Stimulated activated naive CD4-positive, alpha-beta T cell (primary cell): ENCODE results near the gene FMR1.

ENCODE experiments used
- DNase-seq, 6 experiments: peaks; one replicate each; lab custom pipeline; 2025; lab: John Stamatoyannopoulos, UW

The FMR1 gene

DNA sequence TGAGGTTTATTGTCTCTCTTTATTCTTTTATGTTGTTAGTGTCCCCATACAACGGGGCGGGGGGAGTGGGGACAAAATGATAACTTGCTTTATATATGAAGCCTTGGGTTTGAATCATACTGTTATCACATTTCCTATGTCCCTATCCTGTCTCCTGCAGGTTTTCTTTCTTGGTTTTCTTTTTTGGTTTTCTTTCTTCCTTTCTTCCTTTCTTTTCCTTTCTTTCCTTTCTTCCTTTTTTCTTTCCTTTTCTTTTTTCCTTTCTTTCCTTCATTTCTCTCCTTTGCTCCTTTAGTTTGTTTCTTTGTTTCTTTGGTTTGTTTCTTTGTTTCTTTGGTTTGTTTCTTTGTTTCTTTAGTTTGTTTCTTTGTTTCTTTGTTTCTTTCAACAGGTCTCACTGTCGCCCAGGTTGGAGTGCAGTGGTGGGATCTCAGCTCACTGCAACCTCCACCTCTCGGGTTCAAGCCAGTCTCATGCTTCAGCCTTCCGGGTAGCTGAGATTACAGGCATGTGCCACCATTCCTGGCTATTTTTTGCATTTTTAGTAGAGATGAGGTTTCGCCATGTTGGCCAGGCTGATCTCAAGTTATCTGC, 4.8 kb downstream of the FMR1 start:
- DNase-seq = no peak

DNA sequence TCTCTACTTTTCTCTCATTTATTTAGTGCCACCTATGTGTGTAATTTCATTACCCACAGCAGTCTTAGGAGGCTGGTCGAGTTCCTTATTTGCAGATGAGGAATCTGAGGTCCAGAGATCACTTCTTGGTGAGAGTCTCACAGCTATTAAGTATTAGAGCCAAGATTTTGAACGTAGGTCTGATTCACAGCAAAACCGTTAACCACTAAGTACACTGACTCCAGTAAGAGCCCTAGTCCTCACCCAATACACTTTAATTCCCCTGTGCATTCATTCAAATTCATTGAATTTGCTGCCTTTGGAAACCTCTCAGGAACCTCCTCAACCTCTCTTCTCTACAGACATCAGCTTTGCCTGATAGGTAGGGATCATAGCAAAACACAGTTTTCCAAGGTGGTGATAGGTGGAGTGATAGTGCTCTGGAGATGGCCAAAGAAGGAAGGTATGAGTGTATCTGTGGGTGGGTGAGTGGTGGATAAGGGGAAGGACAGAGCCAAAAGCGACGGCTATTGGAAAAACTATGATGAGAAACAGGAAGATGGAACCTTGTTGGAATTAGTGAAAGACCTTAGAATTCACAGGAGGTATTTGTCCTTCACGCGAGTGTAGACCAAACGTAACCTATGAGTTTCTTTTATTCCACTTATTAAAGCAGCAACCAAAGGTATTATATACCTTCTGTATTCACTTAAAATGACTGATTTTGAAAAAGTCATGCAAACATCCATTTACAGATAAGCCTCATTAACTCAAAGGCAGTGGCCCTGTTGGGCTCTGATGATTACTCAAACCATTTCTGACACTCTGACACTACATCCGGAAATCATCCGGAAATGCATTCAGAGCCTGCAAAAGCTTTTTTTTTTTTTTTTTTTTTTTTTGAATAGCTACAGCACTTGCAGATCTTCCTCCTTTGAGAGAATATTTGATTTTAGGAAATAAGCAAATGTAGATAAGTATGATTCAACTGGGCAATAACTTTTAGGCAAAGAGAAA, 6.3 kb downstream of the FMR1 start:
- DNase-seq = peak in 4 of 6 experiments; percentile 1 to 26 (median 20)

DNA sequence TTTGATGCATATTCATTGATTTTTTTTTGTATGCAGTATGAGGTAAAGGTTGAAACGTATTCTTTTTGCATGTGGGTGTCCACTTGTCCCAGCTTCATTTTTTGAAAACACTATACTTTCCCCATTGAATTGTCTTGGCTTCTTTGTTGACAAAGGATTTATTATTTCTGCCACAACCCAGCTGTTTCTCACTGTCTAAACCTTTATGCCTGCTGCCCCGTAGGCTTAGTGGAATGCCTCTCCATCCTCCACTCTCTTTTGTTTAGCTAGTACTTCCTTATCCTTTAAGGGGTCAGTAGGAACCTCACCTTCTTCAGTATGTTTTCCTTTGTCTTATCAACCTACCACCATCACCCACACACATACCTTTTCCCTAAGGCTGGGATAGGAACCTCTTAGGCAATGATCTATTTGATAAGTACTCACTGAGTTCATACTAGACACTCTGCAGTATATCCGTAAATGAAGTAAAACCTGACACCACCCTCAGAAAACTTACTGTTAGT, 8.5 kb downstream of the FMR1 start:
- no peak for DNase-seq

GRCh38 chrX:147923605-147924004, 11.9 kb downstream of the FMR1 start:
- no peak for DNase-seq

DNA sequence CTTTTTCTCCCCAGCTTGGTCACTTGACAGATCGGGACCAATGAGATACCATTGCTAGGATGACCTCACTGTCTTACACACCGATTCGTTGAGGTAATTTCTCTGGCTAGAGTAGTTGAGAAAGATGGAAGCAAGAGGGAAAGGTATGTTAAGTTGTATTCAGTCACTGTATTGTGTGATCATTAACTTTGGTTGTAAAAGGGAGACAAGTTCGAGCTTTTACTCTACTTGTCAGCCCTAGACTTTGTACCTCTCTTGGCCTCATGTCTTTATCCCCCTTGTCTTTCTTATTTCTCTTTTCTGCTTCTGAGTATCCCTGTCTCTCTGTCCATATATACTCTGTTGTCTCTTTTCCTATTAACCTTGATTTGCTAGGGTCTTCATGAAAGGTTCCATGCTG, 15.5 kb downstream of the FMR1 start:
- DNase-seq = no peak

DNA sequence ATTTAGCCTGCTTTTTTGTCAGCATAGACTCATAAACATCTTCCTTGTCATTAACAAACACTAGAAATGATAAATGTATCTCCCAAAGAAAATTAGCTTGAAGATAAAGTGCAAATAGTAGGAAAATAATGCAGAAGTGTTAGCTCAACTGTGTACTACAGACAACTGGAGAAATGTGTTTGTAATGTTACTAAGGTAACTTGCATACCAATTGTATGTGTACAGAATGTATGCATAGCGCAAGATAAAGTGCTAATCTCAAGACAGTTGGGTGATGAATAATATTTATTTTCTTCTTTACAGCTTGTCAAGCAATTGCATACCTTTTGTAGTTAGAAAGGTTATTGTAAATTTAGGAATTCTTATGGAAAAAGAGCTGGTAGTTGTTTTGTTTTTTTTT, 22.1 kb downstream of the FMR1 start:
- DNase-seq = no peak

DNA sequence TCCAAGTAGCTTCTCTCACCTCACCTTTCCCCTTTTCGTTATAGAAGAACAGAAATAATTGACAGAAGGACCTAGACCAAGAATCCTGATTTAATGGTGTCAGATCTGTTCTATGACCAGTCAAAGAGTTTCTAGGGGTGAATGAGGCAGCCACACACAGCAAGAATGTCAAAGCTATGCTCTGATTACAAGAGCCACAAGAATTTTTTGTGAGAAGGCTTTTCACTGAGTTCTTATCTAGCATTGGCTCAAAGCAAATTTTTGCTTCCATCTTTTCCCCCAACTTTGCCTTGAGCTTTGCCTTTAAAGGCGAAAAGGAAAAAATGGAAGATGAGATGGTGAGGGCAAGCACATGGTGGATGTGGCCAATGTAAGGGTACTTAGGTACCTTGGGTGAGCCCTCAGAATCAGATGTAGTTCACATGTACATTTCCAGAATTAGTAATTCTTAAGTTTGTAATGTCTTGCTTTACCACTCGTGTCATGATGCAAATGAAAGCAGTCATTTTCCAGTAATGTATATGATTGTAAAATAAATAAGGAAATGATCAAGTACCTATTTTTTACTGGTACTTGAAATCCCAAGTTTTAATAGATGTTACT, 23.5 kb downstream of the FMR1 start:
- DNase-seq = no peak

- no peak for DNase-seq
These were observed 33.6 kb downstream of the FMR1 start for GRCh38 chrX:147945286-147945685.

DNA sequence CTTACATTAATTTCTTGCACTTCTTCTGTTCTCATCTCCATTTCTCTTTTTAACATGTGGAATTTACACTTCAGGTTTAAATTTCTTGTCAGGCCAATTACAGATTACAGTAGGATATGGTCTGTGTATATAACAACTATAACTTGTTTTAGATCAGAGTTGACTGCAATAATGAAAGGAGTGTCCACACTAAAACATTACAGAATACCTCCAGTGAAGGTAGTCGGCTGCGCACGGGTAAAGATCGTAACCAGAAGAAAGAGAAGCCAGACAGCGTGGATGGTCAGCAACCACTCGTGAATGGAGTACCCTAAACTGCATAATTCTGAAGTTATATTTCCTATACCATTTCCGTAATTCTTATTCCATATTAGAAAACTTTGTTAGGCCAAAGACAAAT, 36.8 kb downstream of the FMR1 start:
- no peak for DNase-seq

- DNase-seq = no peak
These were observed 38.6 kb downstream of the FMR1 start for GRCh38 chrX:147950352-147950751.

DNA sequence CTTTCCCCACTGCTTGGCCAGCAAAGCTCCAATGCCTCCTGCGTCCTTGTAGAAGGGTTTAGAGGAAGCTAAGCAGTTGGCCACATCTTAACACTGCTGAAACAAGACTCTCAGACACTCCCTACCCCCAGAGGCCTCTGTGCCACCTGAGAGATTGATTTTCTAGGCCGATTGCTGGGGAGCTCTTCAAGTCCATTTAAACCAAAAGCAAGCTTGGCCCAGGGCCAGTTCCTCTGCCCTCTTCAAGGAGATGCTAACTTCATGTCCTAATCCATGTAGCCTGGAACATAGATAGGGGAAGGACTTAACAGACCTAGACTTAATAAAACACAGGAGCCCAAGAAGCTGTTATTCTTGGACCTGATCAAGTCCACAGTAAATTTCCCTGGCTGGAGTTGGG, 42.3 kb downstream of the FMR1 start:
- DNase-seq = no peak

- no peak for DNase-seq
These were observed 45.6 kb downstream of the FMR1 start for GRCh38 chrX:147957291-147957690.

DNA sequence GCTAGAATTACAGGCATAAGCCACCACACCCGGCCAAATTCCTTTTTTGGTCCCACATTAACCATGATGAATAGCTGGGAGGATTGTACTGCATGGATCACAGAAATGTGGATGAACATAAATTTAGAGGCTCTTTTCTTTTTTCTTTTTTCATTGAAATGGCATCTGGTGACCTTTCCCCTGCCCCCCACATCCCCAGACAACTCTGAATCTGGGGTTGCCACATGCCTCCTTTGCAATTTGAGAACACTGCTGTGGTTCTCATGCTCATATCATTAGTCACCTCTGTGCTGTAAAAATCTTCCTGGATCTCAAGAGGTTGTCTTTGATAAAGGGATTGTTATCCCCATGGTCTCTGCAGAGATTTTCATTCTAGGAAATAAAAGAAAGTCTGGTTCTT, 46.6 kb downstream of the FMR1 start:
- no peak for DNase-seq

- DNase-seq = no peak
These were observed 49.0 kb downstream of the FMR1 start for GRCh38 chrX:147960722-147961121.

GRCh38 chrX:147962476-147962875, 50.8 kb downstream of the FMR1 start:
- no peak for DNase-seq

DNA sequence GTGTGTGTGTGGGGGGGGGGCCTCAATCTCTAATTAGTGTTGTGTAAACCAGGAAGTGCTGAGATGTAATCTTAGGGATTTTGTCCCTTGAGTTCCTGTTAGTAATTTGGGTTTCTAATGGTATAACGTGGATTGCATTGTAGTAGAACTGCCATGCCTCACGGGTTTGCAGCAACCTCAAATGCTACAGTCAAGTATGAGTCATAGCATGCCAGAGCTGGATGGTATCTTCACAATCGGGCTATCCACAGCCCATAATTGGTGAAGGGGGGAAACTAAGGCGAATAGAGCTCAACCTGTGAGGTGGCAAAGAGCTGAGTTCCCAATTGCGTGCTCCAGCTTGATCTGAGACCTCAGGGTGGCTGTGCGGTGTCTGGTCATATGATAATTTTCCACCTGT, 67.2 kb downstream of the FMR1 start:
- no peak for DNase-seq

GRCh38 chrX:147981038-147981752, 69.5 kb downstream of the FMR1 start, which contains the start of gene FMR1NB:
Gene FMR1NB, plus strand, starts transcription at chrX:147981337. Its CDS starts 66 bp downstream, at chrX:147981403.
- no peak for DNase-seq
